HEK293T (cell line): ENCODE data around the gene DHX16.

Source experiments
- BHLHE40 ChIP-seq: fragments of 450-650 bp; IDR thresholded peaks from 2 replicates; pipeline ENCODE4 v1.6.1; 2016; ENCODE audit warnings: mild to moderate bottlenecking, moderate library complexity, borderline replicate concordance
- CTBP1 ChIP-seq: fragments of 450-650 bp; IDR thresholded peaks from 2 replicates; pipeline ENCODE4 v1.6.1; 2016; ENCODE audit warnings: borderline replicate concordance
- ELF4 ChIP-seq: fragments of 450-650 bp; IDR thresholded peaks from 2 replicates; pipeline ENCODE4 v1.6.1; 2017; ENCODE audit warnings: antibody characterized with exemption
- FOXK2 ChIP-seq: fragments of 450-650 bp; IDR thresholded peaks from 2 replicates; pipeline ENCODE4 v1.6.1; 2016; ENCODE audit warnings: mild to moderate bottlenecking
- NFRKB ChIP-seq: fragments of 450-650 bp; IDR thresholded peaks from 2 replicates; pipeline ENCODE4 v1.6.1; 2016; ENCODE audit warnings: mild to moderate bottlenecking, moderate library complexity
- SUZ12 ChIP-seq: fragments of 450-650 bp; IDR thresholded peaks from 2 replicates; pipeline ENCODE4 v1.6.1; 2016; ENCODE audit warnings: mild to moderate bottlenecking

- TF ChIP-seq NFRKB = no peak
- no peak for TF ChIP-seq ELF4
- TF ChIP-seq BHLHE40 = no peak
- TF ChIP-seq CTBP1 = no peak
- no peak for TF ChIP-seq SUZ12
- no peak for TF ChIP-seq FOXK2
Measured at GRCh38 chr6:30610065-30610464, 62.7 kb downstream of the DHX16 start.
